CD14-positive monocyte (primary cell): Measurements from ENCODE around the gene CD63. TPM values are rescaled to one million over a fixed set of nuclear protein-coding genes. Genes with fewer than 3 reads are reported as not detected.
A peak's percentile ranks its signal among the peaks of the same experiment; 100 is the strongest.

Experiments used
- DNase-seq, 3 donors: peaks; one replicate each; pipeline ENCODE4 v3.0.0-alpha.2; 2011 to 2022
- H2AFZ ChIP-seq: 2 replicates; pipeline ENCODE4 v1.6.0; 2012; ENCODE audit warnings: mild to moderate bottlenecking, low read depth, low read length, inconsistent platforms; ENCODE audit not compliant: insufficient read depth, poor library complexity, severe bottlenecking
- H3K27ac ChIP-seq, 2 donors: 1 replicate in 1 of 2; 2 replicates in 1 of 2; pipeline ENCODE4 v1.5.1; 2012 to 2013; ENCODE audit warnings: low read length in 2 of 2, control low read depth in 1 of 2, inconsistent platforms in 1 of 2, low read depth in 1 of 2, mild to moderate bottlenecking in 1 of 2
- H3K27me3 ChIP-seq, 2 donors: one replicate each; pipeline versions ENCODE4 v1.6.0 to v1.6.1; 2011 to 2013; ENCODE audit warnings: low read length in 2 of 2; ENCODE audit not compliant: control insufficient read depth in 2 of 2, insufficient read depth in 2 of 2
- H3K36me3 ChIP-seq, 2 donors: replicated peaks in 1 of 2; 1 replicate in 1 of 2; 2 replicates in 1 of 2; pipeline versions ENCODE4 v1.5.1 to v1.6.1; 2012 to 2013; ENCODE audit warnings: low read length in 2 of 2, control low read depth in 1 of 2, inconsistent platforms in 1 of 2, mild to moderate bottlenecking in 1 of 2; ENCODE audit not compliant: insufficient read depth in 2 of 2, control insufficient read depth in 1 of 2
- H3K4me1 ChIP-seq, 2 donors: 1 replicate in 1 of 2; 2 replicates in 1 of 2; pipeline versions ENCODE4 v1.5.1 to v1.6.1; 2012 to 2013; ENCODE audit warnings: low read length in 2 of 2, control low read depth in 1 of 2, inconsistent platforms in 1 of 2, mild to moderate bottlenecking in 1 of 2, moderate library complexity in 1 of 2; ENCODE audit not compliant: insufficient read depth in 2 of 2, control insufficient read depth in 1 of 2
- H3K4me2 ChIP-seq: replicated peaks from 2 replicates; pipeline ENCODE3; 2012; ENCODE audit warnings: low read length, moderate library complexity, mild to moderate bottlenecking; ENCODE audit not compliant: poor library complexity, severe bottlenecking; ENCODE audit errors: extremely low read depth
- H3K4me3 ChIP-seq, 3 experiments: fragments of 200-600 bp in 1 of 3; sonication (generic) in 1 of 3; replicated peaks in 1 of 3; 1 replicate in 2 of 3; 2 replicates in 1 of 3; pipeline ENCODE4 v1.5.1; 2011 to 2013; ENCODE audit warnings: low read length in 3 of 3, mild to moderate bottlenecking in 3 of 3, control low read depth in 2 of 3, low read depth in 2 of 3, inconsistent platforms in 1 of 3, moderate library complexity in 1 of 3
- H3K79me2 ChIP-seq: 2 replicates; pipeline ENCODE4 v1.6.0; 2012; ENCODE audit warnings: mild to moderate bottlenecking, control low read depth, inconsistent platforms, low read length, moderate library complexity; ENCODE audit not compliant: insufficient read depth
- H3K9ac ChIP-seq: 2 replicates; pipeline ENCODE4 v1.6.0; 2017; ENCODE audit warnings: low read length, mild to moderate bottlenecking; ENCODE audit not compliant: insufficient read depth, poor library complexity, severe bottlenecking
- H3K9me3 ChIP-seq, 2 donors: replicated peaks in 1 of 2; 1 replicate in 1 of 2; 2 replicates in 1 of 2; pipeline versions ENCODE4 v1.5.1 to v1.6.1; 2012 to 2013; ENCODE audit warnings: low read length in 2 of 2, control low read depth in 1 of 2; ENCODE audit not compliant: control insufficient read depth in 1 of 2, insufficient read depth in 1 of 2
- H4K20me1 ChIP-seq: 2 replicates; pipeline ENCODE4 v1.6.0; 2012; ENCODE audit warnings: mild to moderate bottlenecking, low read length, control low read depth, moderate library complexity; ENCODE audit not compliant: insufficient read depth
- H3K27ac Mint-ChIP-seq, 7 donors: one replicate each; pipeline ENCODE4 v1.8.0; 2020; ENCODE audit warnings: mild to moderate bottlenecking in 7 of 7, mixed read lengths in 7 of 7, moderate library complexity in 6 of 7, inconsistent platforms in 2 of 7
- H3K27me3 Mint-ChIP-seq, 3 donors: one replicate each; pipeline ENCODE4 v1.8.0; 2021 to 2022; ENCODE audit warnings: low read depth in 3 of 3, mild to moderate bottlenecking in 3 of 3, mixed read lengths in 3 of 3, moderate library complexity in 3 of 3, inconsistent platforms in 1 of 3
- H3K36me3 Mint-ChIP-seq, 2 donors: one replicate each; pipeline ENCODE4 v1.8.0; 2020; ENCODE audit warnings: mixed read lengths in 2 of 2, inconsistent platforms in 1 of 2, mild to moderate bottlenecking in 1 of 2
- H3K4me1 Mint-ChIP-seq: one replicate; pipeline ENCODE4 v1.8.0; 2020; ENCODE audit warnings: mild to moderate bottlenecking, mixed read lengths
- H3K4me3 Mint-ChIP-seq, 2 donors: one replicate each; pipeline ENCODE4 v1.8.0; 2020; ENCODE audit warnings: mild to moderate bottlenecking in 2 of 2, mixed read lengths in 2 of 2, moderate library complexity in 1 of 2
- H3K9me3 Mint-ChIP-seq, 7 donors: one replicate each; pipeline ENCODE4 v1.8.0; 2020 to 2022; ENCODE audit warnings: mixed read lengths in 7 of 7, mild to moderate bottlenecking in 6 of 7, moderate library complexity in 6 of 7, inconsistent platforms in 2 of 7
- CTCF ChIP-seq: fragments of 200-600 bp; IDR thresholded peaks from one replicate; pipeline ENCODE4 v1.8.0; 2022; ENCODE audit warnings: antibody characterized with exemption, mild to moderate bottlenecking
- WGBS: methylation state at CpG from one replicate; pipeline ENCODE4 v1.1.5; 2013; ENCODE audit warnings: missing lambda C conversion rate; ENCODE audit not compliant: insufficient coverage; 5-methylcytosine and 5-hydroxymethylcytosine counted together
- intact Hi-C, 2 donors: fragments of 100-400 bp; cut with micrococcal nuclease; formaldehyde crosslinking; loops; one replicate each; pipeline versions ENCODE4 v1.15.0 to v1.15.1; 2023
- polyA plus RNA-seq, 3 donors: library from polyadenylated mRNA; depleted of rRNA in 1 of 3; unstranded in 2 of 3; stranded (reverse) in 1 of 3; fragments of 300-500 nt in 2 of 3; fragments of >200 nt in 1 of 3; fragmentation: Illumina TruSeq in 2 of 3; gene quantifications; 1 replicate in 2 of 3; 2 replicates in 1 of 3; pipeline ENCODE4 v1.2.3, GENCODE V29; 2012 to 2021

Gene CD63
- polyA plus RNA-seq, 3 donors = 336 to 1,099 (median 988) TPM

- peaks cover 0 to 9% of the 10 kb centered on the region in 2 donors for H3K36me3 Mint-ChIP-seq
- Histone ChIP-seq H2AFZ (peak overlapping the region; percentile 79), H3K36me3 (no peaks in the 10 kb centered on the region), H3K4me3 (peak overlapping the region in 1 of 3 experiments; percentile 78), H3K4me1 (peaks cover 15 to 17% of the 10 kb centered on the region in 2 donors), H4K20me1 (no peaks in the 10 kb centered on the region), H3K9me3 (no peaks in the 10 kb centered on the region), H3K27me3 (peaks cover 22 to 33% of the 10 kb centered on the region in 2 donors), H3K9ac (peak overlapping the region; percentile 32), H3K27ac (no peak overlapping the region), H3K4me2 (peak overlapping the region; percentile 88), H3K79me2 (no peaks in the 10 kb centered on the region)
- intact Hi-C loops = loop anchor here in 1 of 2 donors (10.0 kb wide), 1 partner anchor 280 kb away; the partner anchor contains the start of gene IKZF4
- peaks cover 36 to 50% (median 49%) of the 10 kb centered on the region in 3 donors for H3K27me3 Mint-ChIP-seq
- no peak for DNase-seq
- no peak for TF ChIP-seq CTCF
- H3K4me3 Mint-ChIP-seq = peak overlapping the region; percentile 81 to 94
- H3K9me3 Mint-ChIP-seq = peaks cover 0 to 9% (median 0%) of the 10 kb centered on the region in 7 donors
- H3K4me1 Mint-ChIP-seq = peaks cover 28% of the 10 kb centered on the region
- no peak overlapping the region for H3K27ac Mint-ChIP-seq
- WGBS = 0% methylated on average over 4 of the region's 11 CpGs
Observed at GRCh38 chr12:55744340-55745030, 15.7 kb upstream of the CD63 start.

- Histone ChIP-seq H3K36me3 (no peaks in the 10 kb centered on the region), H3K4me1 (peaks cover 15 to 17% of the 10 kb centered on the region in 2 donors), H3K9ac (peak overlapping the region; percentile 32), H3K4me2 (peak overlapping the region; percentile 88), H3K79me2 (no peaks in the 10 kb centered on the region), H3K27ac (no peak overlapping the region), H2AFZ (peak overlapping the region; percentile 79), H3K9me3 (no peaks in the 10 kb centered on the region), H3K4me3 (peak overlapping the region; percentile 21 to 78 (median 47)), H4K20me1 (no peaks in the 10 kb centered on the region), H3K27me3 (peaks cover 22 to 33% of the 10 kb centered on the region in 2 donors)
- H3K4me1 Mint-ChIP-seq = peaks cover 29% of the 10 kb centered on the region
- H3K4me3 Mint-ChIP-seq = peak overlapping the region; percentile 81 to 94
- WGBS = under 1% methylated on average over 65 of the region's 73 CpGs
- no peak for TF ChIP-seq CTCF
- peaks cover 0 to 5% of the 10 kb centered on the region in 2 donors for H3K36me3 Mint-ChIP-seq
- intact Hi-C loops = loop anchor here in 1 of 2 donors (10.0 kb wide), 1 partner anchor 281 kb away; the partner anchor contains the start of gene IKZF4
- H3K27ac Mint-ChIP-seq = no peak overlapping the region
- DNase-seq = peak; percentile 35 to 41 (median 39)
- peaks cover 0 to 9% (median 0%) of the 10 kb centered on the region in 7 donors for H3K9me3 Mint-ChIP-seq
- peaks cover 36 to 50% (median 48%) of the 10 kb centered on the region in 3 donors for H3K27me3 Mint-ChIP-seq
Observed at GRCh38 chr12:55743406-55744339, 14.9 kb upstream of the CD63 start.
